GM12878 (cell line): Measurements from ENCODE around the gene TAPBP. TPM values are rescaled to one million over a fixed set of nuclear protein-coding genes. Genes with fewer than 3 reads are reported as not detected.
A peak's percentile ranks its signal among the peaks of the same experiment; 100 is the strongest.

Experiments used
- ATAC-seq: fragments of 200-7000 bp; cut with Tn5 transposase; 3 replicates; pipeline ENCODE4 v1.9.1; 2020; ENCODE audit warnings: mild to moderate bottlenecking, moderate library complexity
- BruUV-seq: library from RNA; stranded (reverse); fragments of 400-500 nt; replicated peaks from 2 replicates; lab custom pipeline; 2021; lab: Mats Ljungman, UMichigan
- CTCF ChIA-PET: fragments of 300-600 bp; sonication (Branson Sonifier 250); formaldehyde crosslinking; extraction: SDS; loops from one replicate; lab custom pipeline; 2021; ENCODE audit warnings: inconsistent platforms; lab: Yijun Ruan, JAX
- POLR2A ChIA-PET: fragments of 350-600 bp; formaldehyde crosslinking; extraction: SDS; loops from one replicate; lab custom pipeline; 2021; ENCODE audit warnings: inconsistent platforms; lab: Charles Lee
- RAD21 ChIA-PET: fragments of 300-600 bp; sonication (Branson Sonifier 250); formaldehyde crosslinking; loops from one replicate; lab custom pipeline; 2023; ENCODE audit warnings: antibody characterized with exemption; ENCODE audit not compliant: unreplicated experiment; lab: Charles Lee
- SMC1A ChIA-PET: fragments of 300-600 bp; sonication (Branson Sonifier 250); formaldehyde crosslinking; loops from one replicate; lab custom pipeline; 2023; ENCODE audit not compliant: unreplicated experiment, uncharacterized antibody; lab: Charles Lee
- DNase-seq: peaks from one replicate; pipeline ENCODE4 v3.0.0-alpha.2; 2011; ENCODE audit warnings: low read depth, low spot score
- FAIRE-seq: peaks from 3 replicates; lab custom pipeline; 2011; peaks lifted over from hg19 to GRCh38; lab: Jason Lieb, UNC
- H2AFZ ChIP-seq: 2 replicates; pipeline ENCODE4 v1.6.0; 2011; ENCODE audit warnings: low read depth, low read length, control low read depth; ENCODE audit not compliant: control insufficient read depth
- H3K27ac ChIP-seq: 2 replicates; pipeline ENCODE4 v1.5.1; 2011; ENCODE audit warnings: control low read depth; ENCODE audit not compliant: control insufficient read depth, insufficient read depth
- H3K27me3 ChIP-seq, 2 experiments: replicated peaks in 1 of 2; 2 replicates each; pipeline versions ENCODE4 v1.6.0 to v1.6.1; 2011; ENCODE audit warnings: low read length in 1 of 2; ENCODE audit not compliant: control insufficient read depth in 2 of 2, insufficient read depth in 2 of 2
- H3K36me3 ChIP-seq, 2 experiments: 2 replicates each; pipeline ENCODE4 v1.5.1; 2011; ENCODE audit warnings: low read length in 1 of 2; ENCODE audit not compliant: control insufficient read depth in 2 of 2, insufficient read depth in 2 of 2
- H3K4me1 ChIP-seq: 2 replicates; pipeline ENCODE4 v1.6.1; 2011; ENCODE audit warnings: mild to moderate bottlenecking, low read length, moderate library complexity, mixed read lengths; ENCODE audit not compliant: control insufficient read depth, insufficient read depth
- H3K4me2 ChIP-seq: 2 replicates; pipeline ENCODE4 v1.6.0; 2011; ENCODE audit warnings: control low read depth; ENCODE audit not compliant: control insufficient read depth, insufficient read depth
- H3K4me3 ChIP-seq: fragments of 200-600 bp; sonication (generic); 2 replicates; pipeline ENCODE4 v1.5.1; 2016
- H3K79me2 ChIP-seq: 2 replicates; pipeline ENCODE4 v1.6.0; 2011; ENCODE audit warnings: low read length; ENCODE audit not compliant: control insufficient read depth, insufficient read depth
- H3K9ac ChIP-seq: 2 replicates; pipeline ENCODE4 v1.8.0; 2011; ENCODE audit warnings: low read length, control low read depth, mixed read lengths; ENCODE audit not compliant: control insufficient read depth, insufficient read depth
- H3K9me3 ChIP-seq: replicated peaks from 3 replicates; pipeline ENCODE4 v1.5.1; 2011; ENCODE audit warnings: mild to moderate bottlenecking, low read length; ENCODE audit not compliant: control insufficient read depth, insufficient read depth
- H4K20me1 ChIP-seq: 2 replicates; pipeline ENCODE4 v1.6.0; 2011; ENCODE audit not compliant: control insufficient read depth, insufficient read depth
- CUX1 ChIP-seq: IDR thresholded peaks from 2 replicates; pipeline ENCODE4 v1.6.1; 2012; ENCODE audit warnings: improper control_type of control experiment, low read depth, low read length; ENCODE audit not compliant: insufficient replicate concordance
- E4F1 ChIP-seq: fragments of 450-650 bp; IDR thresholded peaks from 2 replicates; pipeline ENCODE4 v1.6.1; 2018; ENCODE audit warnings: borderline replicate concordance, mild to moderate bottlenecking; ENCODE audit not compliant: partially characterized antibody
- HDAC6 ChIP-seq: fragments of 200-600 bp; sonication (generic); IDR thresholded peaks from one replicate; pipeline ENCODE4 v1.8.0; 2017; ENCODE audit warnings: antibody characterized with exemption; ENCODE audit not compliant: unreplicated experiment
- NR2C1 ChIP-seq: fragments of 450-650 bp; IDR thresholded peaks from 2 replicates; pipeline ENCODE4 v1.6.1; 2017; ENCODE audit warnings: antibody characterized with exemption, mild to moderate bottlenecking, moderate library complexity
- NR2C2 ChIP-seq: IDR thresholded peaks from 2 replicates; pipeline ENCODE4 v1.6.1; 2011; ENCODE audit warnings: borderline replicate concordance, low read depth; ENCODE audit not compliant: control insufficient read depth, insufficient read length
- WGBS: methylation state at CpG from one replicate; pipeline ENCODE4 v1.1.6; 2016; ENCODE audit warnings: low lambda C conversion rate; ENCODE audit not compliant: insufficient replicate concordance, insufficient coverage; ENCODE audit errors: missing lambda C conversion rate; 5-methylcytosine and 5-hydroxymethylcytosine counted together
- in situ Hi-C: fragments of 300-500 bp; cut with MboI; formaldehyde crosslinking; loops from 9 replicates; pipeline ENCODE4 v1.14.3; 2018; ENCODE audit warnings: mixed read lengths
- intact Hi-C: fragments of 100-400 bp; cut with micrococcal nuclease; formaldehyde crosslinking; loops from one replicate; pipeline ENCODE4 v1.14.2; 2022; ENCODE audit not compliant: unreplicated experiment
- polyA plus RNA-seq, 11 experiments: library from polyadenylated mRNA; depleted of rRNA in 4 of 11; unstranded in 6 of 11; stranded (reverse) in 5 of 11; fragments of >200 nt; fragmentation: Nextera tagmentation in 4 of 11; fragmentation: Illumina TruSeq in 1 of 11; extraction: Ambion mirVana in 4 of 11; extraction: Trizol in 1 of 11; gene quantifications; 1 replicate in 1 of 11; 2 replicates in 10 of 11; pipeline versions ENCODE4 v1.2.1 to v1.2.3, GENCODE V29; 2011 to 2016; ENCODE audit warnings: inconsistent platforms in 2 of 11, missing spikeins in 2 of 11, low read depth in 1 of 11
- total RNA-seq, 4 experiments: library from RNA; depleted of rRNA in 3 of 4; stranded (reverse); fragments of >200 nt in 3 of 4; fragmentation: Illumina TruSeq in 1 of 4; extraction: Trizol in 1 of 4; gene quantifications; 2 replicates each; pipeline versions ENCODE4 v1.2.1 to v1.2.3, GENCODE V29; 2013 to 2021

The TAPBP gene
- total and polyA plus RNA-seq, 10 of the 15 experiments (the other 5 are each of a cell fraction or from before 2014, with no cell fraction given), result 14.6 to 210 (median 78.1) TPM

- ChIA-PET RAD21 (no interaction called here), POLR2A (interaction anchor here (2.4 kb wide), 1 partner anchor 17 kb away, joined by 19 read pairs; the partner anchor contains the start of gene B3GALT4), CTCF (interaction anchor here (1.0 to 4.5 kb wide), 2 partner anchors 19 to 100 kb away, joined by 3 to 30 read pairs; partner anchors contain the start of gene B3GALT4), SMC1A (no interaction called here)
- Histone ChIP-seq H3K27ac (no peak overlapping the region), H3K9ac (no peak overlapping the region), H3K4me3 (no peak overlapping the region), H3K4me1 (peaks cover 11% of the 10 kb centered on the region), H3K79me2 (peaks cover 5% of the 10 kb centered on the region), H3K9me3 (no peaks in the 10 kb centered on the region), H3K36me3 (peaks cover 0 to 10% of the 10 kb centered on the region in 2 experiments; a peak in 3 of 4 replicates), H3K4me2 (no peak overlapping the region), H3K27me3 (no peaks in the 10 kb centered on the region), H2AFZ (no peak overlapping the region), H4K20me1 (no peaks in the 10 kb centered on the region)
- TF ChIP-seq E4F1, result no peak
- no peak for TF ChIP-seq CUX1
- TF ChIP-seq HDAC6, result no peak
- peak; percentile 14 for TF ChIP-seq NR2C2
- TF ChIP-seq NR2C1, result peak; percentile 71
- 92% methylated on average over 15 of the region's 15 CpGs for WGBS
- ATAC-seq (no peak), FAIRE-seq (no peak), DNase-seq (no peak)
- intact Hi-C loops, result no loop called here
- no TSS peak for BruUV-seq
- in situ Hi-C loops, result no loop called here
These were observed 18.1 kb downstream of the TAPBP start for GRCh38 chr6:33295621-33296369.
